ENCODE results near the gene B4GALNT3. TPM values are rescaled to one million over a fixed set of nuclear protein-coding genes. Genes with fewer than 3 reads are reported as not detected.

B4GALNT3 gene
- total and polyA plus RNA-seq, 2 experiments from 2014 or later, result 2.8 to 15.8 TPM

GRCh38 chr12:497501-498160 lies 37.9 kb downstream of the B4GALNT3 start:
- Histone ChIP-seq H3K36me3 (ENCODE audit: insufficient read depth) (no peaks in the 10 kb centered on the region), H2AFZ (no peak overlapping the region), H3K9me2 (ENCODE audit: insufficient read depth) (0 out of 2 replicates have a peak, but pooled peaks cover 6% of the 10 kb centered on the region), H3K4me3 (no peak overlapping the region), H3K4me2 (no peak overlapping the region), H3K4me1 (ENCODE audit: insufficient read depth) (0 out of 2 replicates have a peak, but pooled peaks cover 6% of the 10 kb centered on the region), H3K79me2 (replicated peaks; ENCODE audit: insufficient read depth) (no peaks in the 10 kb centered on the region), H4K20me1 (replicated peaks; ENCODE audit: insufficient read depth) (no peaks in the 10 kb centered on the region), H3F3A (replicated peaks; ENCODE audit: low read depth) (no peaks in the 10 kb centered on the region), H3K27me3 (ENCODE audit: insufficient read depth) (no peaks in the 10 kb centered on the region), H3K27ac (ENCODE audit: low read depth) (no peak overlapping the region)
- Mint-ChIP-seq H3K9me3 (no peaks in the 10 kb centered on the region), H3K27ac (no peak overlapping the region), H3K4me1 (peaks cover 15% of the 10 kb centered on the region), H3K4me3 (no peak overlapping the region), H3K36me3 (ENCODE audit: low read depth) (no peaks in the 10 kb centered on the region), H3K27me3 (ENCODE audit: insufficient read depth, low read depth, poor library complexity) (no peaks in the 10 kb centered on the region)
- TF ChIP-seq ZNF114 (CRISPR knock-in tag; IDR thresholded peaks at IDR 0.05) (no peak), CTCF (conservative IDR thresholded peaks at IDR 0.05; ENCODE audit: low read depth in 2 of 2) (no peak), CREB1 (CRISPR knock-in tag; IDR thresholded peaks at IDR 0.05; ENCODE audit: low read depth) (no peak), EZH2 (IDR thresholded peaks at IDR 0.05; ENCODE audit: low read depth, unreplicated experiment) (no peak), STAT1 (IDR thresholded peaks at IDR 0.05; ENCODE audit: unreplicated experiment) (no peak), JUNB (IDR thresholded peaks at IDR 0.05; ENCODE audit: unreplicated experiment) (no peak), NANOG (IDR thresholded peaks at IDR 0.05; ENCODE audit: borderline replicate concordance) (no peak), POLR2AphosphoS5 (IDR thresholded peaks at IDR 0.05; ENCODE audit: low read depth) (no peak), EZH2phosphoT487 (IDR thresholded peaks at IDR 0.05; ENCODE audit: unreplicated experiment) (no peak), ZNF331 (CRISPR knock-in tag; IDR thresholded peaks at IDR 0.05; ENCODE audit: low read depth) (no peak), ETS1 (IDR thresholded peaks at IDR 0.05) (no peak), REST (IDR thresholded peaks at IDR 0.05; ENCODE audit: unreplicated experiment) (no peak), ZNF462 (CRISPR knock-in tag; IDR thresholded peaks at IDR 0.05) (no peak)
- DNase-seq (ENCODE audit: low spot score), result no peak
- ATAC-seq, result no peak
